ENCODE results near the gene UBAP2. TPM values are rescaled to one million over a fixed set of nuclear protein-coding genes. Genes with fewer than 3 reads are reported as not detected.

The UBAP2 gene
- total RNA-seq, 1 donor from 2014 or later, result 24.6 TPM

DNA sequence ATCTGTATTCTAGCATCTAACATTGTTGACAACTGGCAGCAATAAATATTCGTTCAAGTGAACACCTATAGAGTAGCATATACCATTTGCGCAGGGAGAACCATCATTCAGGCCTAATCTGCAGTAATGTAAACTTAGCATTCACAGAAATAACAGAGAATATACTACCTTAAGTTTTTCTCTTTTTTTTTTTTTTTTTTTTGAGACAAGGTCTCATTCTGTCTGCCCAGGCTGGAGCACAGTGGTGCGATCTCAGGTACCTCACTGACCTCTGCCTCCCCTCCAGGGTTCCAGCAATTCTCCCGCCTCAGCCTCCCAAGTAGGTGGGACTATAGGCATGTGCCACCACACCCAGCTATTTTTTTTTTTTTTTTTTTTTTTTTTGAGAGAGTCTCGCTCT, 12.1 kb downstream of the UBAP2 start:
- Histone ChIP-seq H3K36me3 (no peaks in the 10 kb centered on the region), H3K4me3 (no peak overlapping the region), H3K27me3 (no peaks in the 10 kb centered on the region), H3K4me1 (no peaks in the 10 kb centered on the region), H3K27ac (no peak overlapping the region), H3K9me3 (no peaks in the 10 kb centered on the region)
- intact Hi-C loops (cut with DNase I), result no loop called here
- DNase-seq (ENCODE audit: extremely low spot score in 2 of 2), result no peak
- no peak for TF ChIP-seq POLR2A (IDR thresholded peaks at IDR 0.05)
- TF ChIP-seq POLR2AphosphoS5 (IDR thresholded peaks at IDR 0.05; ENCODE audit: insufficient read depth in 1 of 2, low read depth in 1 of 2), result no peak
- no peak for TF ChIP-seq CTCF (IDR thresholded peaks at IDR 0.05)

DNA sequence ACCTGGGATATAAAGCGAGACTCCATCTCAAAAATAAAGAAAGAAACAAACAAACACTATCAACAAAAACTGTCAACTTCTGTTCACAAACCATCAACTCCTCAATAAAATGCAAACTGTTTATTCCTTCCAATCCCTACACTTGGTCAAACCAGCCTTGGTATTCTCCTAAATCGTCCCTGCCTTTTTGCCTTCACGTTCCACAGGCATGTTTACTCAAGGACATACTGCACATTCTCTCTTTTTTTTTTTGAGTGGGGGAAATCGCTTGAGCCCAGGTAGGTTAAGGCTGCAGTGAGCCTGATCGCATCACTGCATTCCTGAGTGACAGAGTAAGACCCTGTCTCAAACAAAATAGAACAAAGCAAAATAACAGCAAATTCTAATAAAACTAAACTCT, 13.0 kb downstream of the UBAP2 start:
- TF ChIP-seq POLR2AphosphoS5 (IDR thresholded peaks at IDR 0.05; ENCODE audit: insufficient read depth in 1 of 2, low read depth in 1 of 2), result no peak
- no peak for TF ChIP-seq POLR2A (IDR thresholded peaks at IDR 0.05)
- no peak for TF ChIP-seq CTCF (IDR thresholded peaks at IDR 0.05)
- Histone ChIP-seq H3K27me3 (no peaks in the 10 kb centered on the region), H3K9me3 (no peaks in the 10 kb centered on the region), H3K4me3 (no peak overlapping the region), H3K4me1 (no peaks in the 10 kb centered on the region), H3K36me3 (no peaks in the 10 kb centered on the region), H3K27ac (no peak overlapping the region)
- DNase-seq (ENCODE audit: extremely low spot score in 2 of 2), result no peak
- intact Hi-C loops (cut with DNase I), result no loop called here

- Histone ChIP-seq H3K4me1 (no peaks in the 10 kb centered on the region), H3K9me3 (no peaks in the 10 kb centered on the region), H3K36me3 (no peaks in the 10 kb centered on the region), H3K27me3 (no peaks in the 10 kb centered on the region), H3K27ac (no peak overlapping the region), H3K4me3 (no peak overlapping the region)
- intact Hi-C loops (cut with DNase I), result no loop called here
- TF ChIP-seq POLR2AphosphoS5 (IDR thresholded peaks at IDR 0.05; ENCODE audit: insufficient read depth in 1 of 2, low read depth in 1 of 2) (no peak), POLR2A (IDR thresholded peaks at IDR 0.05) (no peak), CTCF (IDR thresholded peaks at IDR 0.05) (no peak)
- DNase-seq (ENCODE audit: extremely low spot score in 2 of 2), result no peak
Measured at GRCh38 chr9:34034698-34035065, 14.0 kb downstream of the UBAP2 start.

DNA sequence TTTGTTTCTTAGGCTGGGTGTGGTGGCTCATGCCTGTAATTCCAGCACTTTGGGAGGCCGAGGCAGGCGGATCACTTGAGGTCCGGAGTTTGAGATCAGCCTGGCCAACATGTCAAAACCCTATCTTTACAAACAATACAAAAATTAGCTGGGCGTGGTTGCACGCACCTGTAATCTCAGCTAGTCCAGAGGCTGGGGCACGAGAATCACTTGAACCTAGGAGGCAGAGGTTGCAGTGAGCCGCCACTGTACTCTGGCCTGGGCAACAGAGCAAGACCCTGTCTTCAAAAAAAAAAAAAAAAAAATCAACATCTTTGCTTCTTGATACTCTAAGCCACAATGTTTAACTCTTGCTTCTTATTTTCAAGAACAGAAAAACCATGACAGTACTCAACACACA, 16.1 kb downstream of the UBAP2 start:
- Histone ChIP-seq H3K27me3 (no peaks in the 10 kb centered on the region), H3K36me3 (no peaks in the 10 kb centered on the region), H3K9me3 (no peaks in the 10 kb centered on the region), H3K27ac (no peak overlapping the region), H3K4me1 (no peaks in the 10 kb centered on the region), H3K4me3 (no peak overlapping the region)
- intact Hi-C loops (cut with DNase I), result no loop called here
- DNase-seq (ENCODE audit: extremely low spot score in 2 of 2), result no peak
- TF ChIP-seq POLR2A (IDR thresholded peaks at IDR 0.05), result no peak
- no peak for TF ChIP-seq POLR2AphosphoS5 (IDR thresholded peaks at IDR 0.05; ENCODE audit: insufficient read depth in 1 of 2, low read depth in 1 of 2)
- TF ChIP-seq CTCF (IDR thresholded peaks at IDR 0.05), result no peak

- no peaks in the 10 kb centered on the region for H3K27me3 ChIP-seq
- no peaks in the 10 kb centered on the region for H3K9me3 ChIP-seq
- H3K4me1 ChIP-seq, result no peaks in the 10 kb centered on the region
- no peak for TF ChIP-seq CTCF (IDR thresholded peaks at IDR 0.05)
- H3K27ac ChIP-seq, result no peak overlapping the region
- H3K4me3 ChIP-seq, result no peak overlapping the region
- no peaks in the 10 kb centered on the region for H3K36me3 ChIP-seq
- intact Hi-C loops (cut with DNase I), result no loop called here
- no peak for DNase-seq (ENCODE audit: extremely low spot score in 2 of 2)
Measured at GRCh38 chr9:34027845-34028574, 20.7 kb downstream of the UBAP2 start.
